Tibial nerve (tissue), 4 donors: ENCODE results near the gene ARV1. TPM values are rescaled to one million over a fixed set of nuclear protein-coding genes. Genes with fewer than 3 reads are reported as not detected.
A peak's percentile ranks its signal among the peaks of the same experiment; 100 is the strongest.

Source experiments
- DNase-seq, 2 donors: peaks; one replicate each; pipeline ENCODE4 v3.0.0-alpha.2; 2019; ENCODE audit warnings: low spot score in 2 of 2
- H3K27ac ChIP-seq, 4 donors: fragments of 200-600 bp; sonication (generic) in 3 of 4; one replicate each; pipeline ENCODE4 v1.5.1; 2017 to 2019; ENCODE audit warnings: mild to moderate bottlenecking in 1 of 4
- H3K27me3 ChIP-seq, 2 donors: fragments of 200-600 bp; sonication (generic) in 1 of 2; one replicate each; pipeline versions ENCODE4 v1.5.1 to v1.6.0; 2017 to 2019
- H3K36me3 ChIP-seq, 3 donors: fragments of 200-600 bp; sonication (generic); one replicate each; pipeline ENCODE4 v1.5.1; 2018 to 2019
- H3K4me1 ChIP-seq, 4 donors: fragments of 200-600 bp; sonication (generic) in 3 of 4; one replicate each; pipeline ENCODE4 v1.5.1; 2017 to 2019
- H3K4me3 ChIP-seq, 4 donors: fragments of 200-600 bp; sonication (generic) in 3 of 4; one replicate each; pipeline ENCODE4 v1.5.1; 2017 to 2019; ENCODE audit warnings: mild to moderate bottlenecking in 1 of 4, moderate library complexity in 1 of 4
- H3K9me3 ChIP-seq, 4 donors: fragments of 200-600 bp; sonication (generic) in 3 of 4; one replicate each; pipeline ENCODE4 v1.5.1; 2017 to 2019
- CTCF ChIP-seq, 5 experiments: fragments of 200-600 bp in 3 of 5; fragments of 450-650 bp in 2 of 5; sonication (generic) in 3 of 5; IDR thresholded peaks; one replicate each; pipeline ENCODE4 v1.5.1; 2016 to 2019; ENCODE audit warnings: antibody characterized with exemption in 5 of 5, mild to moderate bottlenecking in 3 of 5, moderate library complexity in 2 of 5
- EP300 ChIP-seq, 2 donors: sonication (generic); formaldehyde crosslinking; IDR thresholded peaks; one replicate each; pipeline ENCODE4 v1.6.1; 2017; ENCODE audit warnings: antibody characterized with exemption in 2 of 2, mild to moderate bottlenecking in 1 of 2
- POLR2A ChIP-seq, 2 donors: fragments of 450-650 bp; IDR thresholded peaks; one replicate each; pipeline ENCODE4 v1.6.1; 2017; ENCODE audit warnings: antibody characterized with exemption in 2 of 2, mild to moderate bottlenecking in 2 of 2, moderate library complexity in 2 of 2
- WGBS, 2 donors: methylation state at CpG; one replicate each; pipeline ENCODE4 v1.1.5; 2018; 5-methylcytosine and 5-hydroxymethylcytosine counted together
- total RNA-seq, 4 donors: library from RNA; depleted of rRNA; stranded (reverse); fragments of >200 nt; gene quantifications; one replicate each; pipeline ENCODE4 v1.1.0, GENCODE V29; 2016

ARV1 gene
- 10 to 100 TPM; 11.6 to 25.3 (median 14.6) TPM for total RNA-seq

- DNase-seq, result peak; percentile 90 to 96
- peak within 1 kb of the TSS in 3 of 4 donors; percentile 64 to 79 (median 66) for H3K27ac ChIP-seq
- no peaks in the 10 kb centered on the region for H3K27me3 ChIP-seq
- peaks cover 0 to 8% (median 0%) of the 10 kb centered on the region in 3 donors for H3K36me3 ChIP-seq
- H3K4me3 ChIP-seq, result peak within 1 kb of the TSS; percentile 64 to 96 (median 82)
- TF ChIP-seq EP300 (IDR thresholded peaks at IDR 0.05) (peak; percentile 82 to 88), POLR2A (IDR thresholded peaks at IDR 0.05) (peak in 1 of 2 donors; percentile 50), CTCF (IDR thresholded peaks at IDR 0.05) (peak in 3 of 5 experiments; percentile 16 to 51 (median 24))
- H3K9me3 ChIP-seq, result no peaks in the 10 kb centered on the region
- 0% methylated on average over 29 to 34 of the region's 79 CpGs for WGBS, 2 donors
- H3K4me1 ChIP-seq, result peaks cover 0 to 32% (median 15%) of the 10 kb centered on the region in 4 donors
Measured at GRCh38 chr1:230978491-230979388, at the start of gene ARV1, which contains the start of gene TTC13. Gene ARV1 (plus strand): TSS chr1:230979094. CDS start chr1:230979106, 12 bp downstream. Gene TTC13 (minus strand): TSS chr1:230978861. CDS start chr1:230978830, 31 bp downstream.

GRCh38 chr1:230930986-230931385 is 47.9 kb upstream of the ARV1 start:
- no peak for DNase-seq
- no peak for TF ChIP-seq CTCF (IDR thresholded peaks at IDR 0.05)
- TF ChIP-seq EP300 (IDR thresholded peaks at IDR 0.05), result no peak
- TF ChIP-seq POLR2A (IDR thresholded peaks at IDR 0.05), result no peak
- no peak overlapping the region for H3K27ac ChIP-seq
- H3K36me3 ChIP-seq, result peaks cover 0 to 78% (median 3%) of the 10 kb centered on the region in 3 donors
- H3K27me3 ChIP-seq, result no peaks in the 10 kb centered on the region
- no peak overlapping the region for H3K4me3 ChIP-seq
- H3K9me3 ChIP-seq, result no peaks in the 10 kb centered on the region
- WGBS, 2 donors, result 91 to 96% methylated on average over 3 of the region's 3 CpGs
- H3K4me1 ChIP-seq, result no peaks in the 10 kb centered on the region

- peaks cover 0 to 21% (median 0%) of the 10 kb centered on the region in 4 donors for H3K4me1 ChIP-seq
- TF ChIP-seq CTCF (IDR thresholded peaks at IDR 0.05) (no peak), EP300 (IDR thresholded peaks at IDR 0.05) (no peak), POLR2A (IDR thresholded peaks at IDR 0.05) (no peak)
- H3K27me3 ChIP-seq, result no peaks in the 10 kb centered on the region
- no peak for DNase-seq
- H3K9me3 ChIP-seq, result no peaks in the 10 kb centered on the region
- 89 to 95% methylated on average over 6 of the region's 6 CpGs for WGBS, 2 donors
- H3K36me3 ChIP-seq, result peaks cover 0 to 48% (median 3%) of the 10 kb centered on the region in 3 donors
- no peak overlapping the region for H3K4me3 ChIP-seq
- no peak overlapping the region for H3K27ac ChIP-seq
Measured at GRCh38 chr1:230935852-230936251, 43.0 kb upstream of the ARV1 start.

GRCh38 chr1:230936475-230936874 is 42.4 kb upstream of the ARV1 start:
- H3K9me3 ChIP-seq, result no peaks in the 10 kb centered on the region
- H3K4me3 ChIP-seq, result no peak overlapping the region
- 86 to 93% methylated on average over 5 of the region's 5 CpGs for WGBS, 2 donors
- no peak for DNase-seq
- no peaks in the 10 kb centered on the region for H3K27me3 ChIP-seq
- H3K27ac ChIP-seq, result no peak overlapping the region
- H3K36me3 ChIP-seq, result peaks cover 0 to 42% (median 0%) of the 10 kb centered on the region in 3 donors
- peaks cover 0 to 26% (median 0%) of the 10 kb centered on the region in 4 donors for H3K4me1 ChIP-seq
- TF ChIP-seq EP300 (IDR thresholded peaks at IDR 0.05) (no peak), POLR2A (IDR thresholded peaks at IDR 0.05) (no peak)

GRCh38 chr1:230937371-230937770 is 41.5 kb upstream of the ARV1 start:
- Histone ChIP-seq H3K27ac (no peak overlapping the region), H3K9me3 (no peaks in the 10 kb centered on the region), H3K4me1 (peaks cover 0 to 26% (median 0%) of the 10 kb centered on the region in 4 donors), H3K4me3 (no peak overlapping the region), H3K27me3 (no peaks in the 10 kb centered on the region), H3K36me3 (peaks cover 0 to 34% (median 0%) of the 10 kb centered on the region in 3 donors)
- TF ChIP-seq EP300 (IDR thresholded peaks at IDR 0.05), result no peak
- no peak for TF ChIP-seq POLR2A (IDR thresholded peaks at IDR 0.05)
- TF ChIP-seq CTCF (IDR thresholded peaks at IDR 0.05), result no peak
- DNase-seq, result no peak
- 61 to 69% methylated on average over 2 of the region's 2 CpGs for WGBS, 2 donors
